ENCODE data around the gene ADORA1.

- TF ChIP-seq CTCF (IDR thresholded peaks at IDR 0.05) (no peak), POLR2A (IDR thresholded peaks at IDR 0.05) (no peak)
These were observed 56.9 kb downstream of the ADORA1 start for GRCh38 chr1:203184467-203184866.

Data from heart left ventricle (tissue), 13 donors.